ENCODE measurements around the gene OGG1.

- no peak for TF ChIP-seq CTCF (IDR thresholded peaks at IDR 0.05)
- TF ChIP-seq POLR2A (IDR thresholded peaks at IDR 0.05), result no peak
Observed at GRCh38 chr3:9779075-9779593, 29.4 kb downstream of the OGG1 start.
